GM19324 (cell line): ENCODE measurements around the gene TMEM134.
A peak's percentile ranks its signal among the peaks of the same experiment; 100 is the strongest.
"Not testable (repeated sequence)": the region's sequence is repeated elsewhere in the genome, so short reads cannot be mapped to it uniquely, and the experiment has no call there.

Experiments
- ATAC-seq: cut with Tn5 transposase; IDR thresholded peaks from one replicate; pipeline ENCODE4 v1.9.1; 2021; ENCODE audit warnings: mild to moderate bottlenecking, moderate library complexity; ENCODE audit not compliant: unreplicated experiment, low FRiP score

The TMEM134 gene

DNA sequence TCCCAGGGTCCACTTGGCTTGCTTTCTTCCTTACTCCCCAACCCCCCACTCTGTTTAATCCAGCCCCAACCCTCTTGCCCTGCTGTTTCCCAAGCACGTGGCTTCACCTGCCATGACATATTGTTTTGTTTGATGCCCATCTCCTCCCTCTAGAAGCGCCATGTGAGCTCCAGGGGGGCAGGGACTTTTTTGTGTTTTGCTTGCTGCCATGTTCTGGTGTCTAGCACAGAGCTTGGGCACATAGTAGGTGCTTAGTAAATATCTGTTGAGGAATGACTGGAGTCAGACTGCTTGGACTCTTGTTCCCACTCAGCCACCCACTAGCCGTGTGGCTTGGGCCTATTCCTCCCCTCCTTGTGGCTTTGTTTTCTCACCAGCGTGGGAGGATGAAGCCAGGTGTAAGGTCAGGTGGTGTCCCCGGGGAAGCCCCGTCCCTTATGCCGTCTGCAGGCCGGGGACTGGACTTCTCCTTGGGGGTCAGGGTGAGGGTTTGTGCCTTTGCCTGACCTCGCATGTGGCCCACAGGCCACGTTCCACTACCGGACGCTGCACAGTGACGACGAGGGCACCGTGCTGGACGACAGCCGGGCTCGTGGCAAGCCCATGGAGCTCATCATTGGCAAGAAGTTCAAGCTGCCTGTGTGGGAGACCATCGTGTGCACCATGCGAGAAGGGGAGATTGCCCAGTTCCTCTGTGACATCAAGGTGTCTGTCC is 17.6 kb upstream of the TMEM134 start:
- ATAC-seq: no peak

- ATAC-seq: not testable (repeated sequence)
Observed at GRCh38 chr11:67485873-67486361, 16.9 kb upstream of the TMEM134 start.

- ATAC-seq: no peak
Observed at GRCh38 chr11:67484847-67485311, 15.8 kb upstream of the TMEM134 start.

DNA sequence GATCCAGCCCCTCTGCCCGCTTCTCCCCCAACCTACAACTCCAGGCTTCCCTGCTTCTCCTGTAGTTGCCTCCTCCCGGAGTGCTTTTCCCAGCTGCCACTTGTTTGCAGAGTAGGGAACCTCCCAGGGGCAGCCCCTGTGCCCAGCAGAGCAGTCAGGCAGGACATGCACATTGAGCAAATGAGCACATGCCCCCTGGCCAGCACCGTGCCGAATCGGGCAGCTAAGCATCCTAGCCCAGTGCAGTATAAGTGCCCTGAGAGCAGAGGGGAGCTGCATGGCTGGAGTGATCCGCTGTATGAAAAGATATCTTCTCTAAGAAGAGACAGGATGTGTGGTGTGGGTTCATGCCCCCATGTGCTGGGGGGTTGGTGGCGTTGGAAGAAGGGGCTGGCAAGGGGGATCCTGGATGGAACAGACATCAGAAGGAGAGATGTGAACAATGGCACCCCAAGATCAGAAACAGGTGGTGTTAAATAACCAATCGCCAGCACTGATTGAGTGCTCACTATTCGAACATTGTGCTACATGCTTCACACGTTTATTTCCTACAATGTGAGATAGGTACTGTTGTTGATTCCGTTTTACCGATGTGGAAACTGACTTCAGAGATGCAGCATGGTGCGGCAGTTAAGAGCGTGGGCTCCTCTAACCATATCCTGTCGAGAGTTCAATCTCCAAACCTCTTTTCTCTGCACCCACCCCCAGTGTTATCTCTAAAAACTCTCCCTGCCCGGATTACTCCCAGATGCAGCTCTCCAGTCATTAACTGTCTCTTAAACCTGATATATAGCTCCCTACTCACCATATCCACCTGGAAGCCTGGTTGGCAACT is 15.0 kb upstream of the TMEM134 start:
- ATAC-seq: no peak

DNA sequence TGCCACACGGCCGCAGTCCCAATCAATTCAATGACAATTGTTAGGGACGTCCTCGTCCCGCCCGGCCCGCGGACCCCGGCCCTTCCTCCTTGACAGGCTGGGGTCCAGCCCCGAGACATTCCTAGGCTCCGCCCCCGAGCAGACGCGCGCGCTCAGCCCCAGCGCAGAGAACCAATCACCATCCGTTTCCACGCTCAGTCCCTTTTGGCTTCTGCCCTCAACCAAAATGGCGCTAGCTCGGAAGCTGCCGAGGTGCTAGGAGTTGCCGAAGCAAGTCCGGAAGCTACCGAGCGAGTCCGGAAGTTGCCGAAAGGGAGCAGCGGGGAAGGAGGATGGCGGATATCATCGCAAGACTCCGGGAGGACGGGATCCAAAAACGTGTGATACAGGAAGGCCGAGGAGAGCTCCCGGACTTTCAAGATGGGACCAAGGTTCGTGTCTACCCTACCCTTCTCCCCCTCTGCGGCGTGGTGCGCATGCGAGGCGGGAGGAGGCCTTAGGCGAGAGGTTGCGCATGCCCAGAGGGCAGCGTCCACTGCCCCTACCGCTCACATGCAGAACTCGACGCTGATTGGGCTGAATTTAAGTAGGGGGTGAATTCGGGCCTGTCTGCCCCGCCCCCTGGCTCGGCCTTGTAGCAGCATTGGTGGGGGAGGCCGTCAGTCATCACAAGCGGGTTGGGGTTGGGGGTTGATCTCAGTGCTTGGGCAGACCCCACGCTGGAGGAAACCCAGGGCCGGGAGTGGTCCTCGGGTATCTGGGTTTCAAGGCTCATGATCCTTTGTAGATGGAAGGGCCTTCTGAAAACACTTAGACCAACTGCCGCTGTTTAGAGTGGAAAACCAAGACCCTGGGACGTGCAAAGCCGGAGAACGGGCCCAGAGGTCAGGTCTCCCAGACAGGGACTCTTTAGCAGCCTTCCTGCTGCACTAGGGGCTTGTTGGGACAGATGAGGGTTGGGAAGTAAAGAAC is 14.1 kb upstream of the TMEM134 start, which contains the start of gene AIP:
Gene AIP (plus strand): TSS at position 200 of the 972 bp plus-strand sequence. CDS start 133 bp downstream, at position 333.
- ATAC-seq: peak; percentile 82

DNA sequence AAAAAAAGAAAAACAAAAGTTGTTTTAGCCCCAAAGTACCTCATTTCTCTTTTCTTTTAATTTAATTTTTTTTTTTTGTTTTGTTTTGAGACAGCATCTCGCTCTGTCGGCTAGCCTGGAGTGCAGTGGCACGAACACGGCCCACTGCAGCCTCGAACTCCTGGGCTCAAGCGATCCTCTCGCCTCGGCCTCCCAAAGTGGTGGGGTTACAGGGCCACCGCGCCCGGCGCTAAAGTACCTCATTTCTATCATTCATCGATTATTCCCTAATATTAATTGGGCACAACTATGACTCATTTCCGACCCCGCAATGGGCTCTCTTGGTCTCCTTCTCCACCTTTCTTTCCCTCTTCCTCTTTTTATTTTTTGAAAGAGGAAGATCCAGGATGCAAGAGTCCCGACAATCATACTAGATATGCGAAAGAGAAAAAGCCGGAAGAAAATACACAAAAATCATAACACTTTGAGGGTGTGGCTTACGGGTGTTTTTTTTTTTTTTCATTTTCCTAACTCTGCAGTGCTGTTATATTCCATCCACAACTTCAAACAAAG is 13.3 kb upstream of the TMEM134 start:
- ATAC-seq: no peak

DNA sequence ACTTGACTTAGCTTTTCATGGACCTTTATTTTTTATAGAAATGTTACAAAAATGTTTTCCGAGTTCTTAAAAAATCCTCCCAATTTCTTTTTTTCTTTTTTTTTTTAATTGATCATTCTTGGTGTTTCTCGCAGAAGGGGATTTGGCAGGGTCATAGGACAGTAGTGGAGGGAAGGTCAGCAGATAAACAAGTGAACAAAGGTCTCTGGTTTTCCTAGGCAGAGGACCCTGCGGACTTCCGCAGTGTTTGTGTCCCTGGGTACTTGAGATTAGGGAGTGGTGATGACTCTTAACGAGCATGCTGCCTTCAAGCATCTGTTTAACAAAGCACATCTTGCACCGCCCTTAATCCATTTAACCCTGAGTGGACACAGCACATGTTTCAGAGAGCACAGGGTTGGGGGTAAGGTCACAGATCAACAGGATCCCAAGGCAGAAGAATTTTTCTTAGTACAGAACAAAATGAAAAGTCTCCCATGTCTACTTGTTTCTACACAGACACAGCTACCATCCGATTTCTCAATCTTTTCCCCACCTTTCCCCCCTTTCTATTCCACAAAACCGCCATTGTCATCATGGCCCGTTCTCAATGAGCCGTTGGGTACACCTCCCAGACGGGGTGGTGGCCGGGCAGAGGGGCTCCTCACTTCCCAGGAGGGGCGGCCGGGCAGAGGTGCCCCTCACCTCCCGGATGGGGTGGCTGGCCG is 8.4 kb upstream of the TMEM134 start:
- ATAC-seq: not testable (repeated sequence)

DNA sequence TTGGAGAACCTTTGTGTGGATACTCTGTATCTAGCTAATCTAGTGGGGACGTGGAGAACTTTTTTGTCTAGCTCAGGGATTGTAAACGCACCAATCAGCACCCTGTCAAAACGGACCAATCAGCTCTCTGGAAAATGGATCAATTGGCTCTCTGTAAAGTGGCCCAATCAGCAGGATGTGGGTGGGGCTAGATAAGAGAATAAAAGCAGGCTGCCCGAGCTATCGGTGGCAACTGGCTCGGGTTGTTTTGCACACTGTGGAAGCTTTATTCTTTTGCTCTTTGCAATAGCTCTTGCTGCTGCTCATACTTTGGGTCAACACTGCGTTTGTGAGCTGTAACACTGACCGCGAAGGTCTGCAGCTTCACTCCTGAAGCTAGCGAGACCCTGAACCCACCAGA is 7.6 kb upstream of the TMEM134 start:
- ATAC-seq: not testable (repeated sequence)

DNA sequence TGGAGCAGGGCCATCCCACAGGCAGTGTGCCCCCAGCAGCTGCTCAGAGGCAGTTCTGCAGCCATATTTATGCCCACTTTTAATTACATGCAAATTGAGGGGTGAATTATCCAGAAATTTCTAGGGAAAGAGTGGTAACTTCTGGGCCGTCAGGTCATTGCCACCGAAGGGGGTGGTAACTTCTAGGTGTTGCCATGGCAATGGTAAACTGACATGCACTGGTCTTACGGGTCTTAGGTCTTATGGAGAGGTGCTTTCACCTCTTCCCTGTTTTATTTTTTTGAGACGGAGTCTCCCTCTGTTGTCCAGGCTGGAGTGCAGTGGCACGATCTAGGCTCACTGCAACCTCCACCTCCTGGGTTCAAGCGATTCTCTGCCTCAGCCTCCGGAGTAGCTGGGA is 3.8 kb upstream of the TMEM134 start:
- ATAC-seq: no peak

GRCh38 chr11:67470337-67471002 is 1.4 kb upstream of the TMEM134 start:
- no peak for ATAC-seq

DNA sequence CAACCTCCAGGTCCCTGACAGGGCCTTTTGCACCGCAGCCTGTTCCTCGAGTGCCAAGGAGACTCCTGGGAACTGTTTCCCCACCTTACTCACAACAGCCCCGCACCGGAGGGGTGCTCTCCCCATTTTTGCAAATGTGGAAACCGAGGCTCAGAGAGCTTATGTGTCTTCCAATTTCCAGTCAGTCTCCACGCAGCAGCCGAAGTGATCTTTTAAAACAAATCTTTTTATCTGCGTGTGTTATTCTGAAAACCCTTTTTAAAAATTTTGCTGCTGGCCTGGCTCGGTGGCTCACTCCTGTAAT is 409 bp upstream of the TMEM134 start:
- ATAC-seq: no peak

- no peak for ATAC-seq
Observed at GRCh38 chr11:67468456-67468758, 644 bp downstream of the TMEM134 start.

DNA sequence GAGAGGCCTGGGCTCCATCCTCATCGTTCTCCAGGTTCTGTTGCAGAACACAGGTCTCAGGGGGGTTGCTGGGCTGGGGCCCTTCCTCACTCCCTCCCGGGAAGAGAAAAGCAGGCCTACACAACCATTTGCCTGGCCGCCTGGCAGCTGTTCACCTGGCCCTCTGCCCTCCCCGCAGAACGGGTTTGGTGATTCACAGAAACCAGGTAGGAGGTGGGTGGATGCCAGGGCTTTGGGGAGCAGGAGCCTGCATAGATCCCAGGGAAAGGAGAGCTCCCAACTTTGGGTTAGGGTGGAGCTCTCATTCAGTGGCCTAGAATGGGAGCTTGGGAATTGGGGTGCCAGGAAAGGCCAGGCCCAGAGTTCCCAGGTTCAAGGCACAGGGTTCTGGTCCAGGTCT is 995 bp downstream of the TMEM134 start:
- no peak for ATAC-seq

GRCh38 chr11:67466962-67467771 is 1.9 kb downstream of the TMEM134 start:
- ATAC-seq: no peak

DNA sequence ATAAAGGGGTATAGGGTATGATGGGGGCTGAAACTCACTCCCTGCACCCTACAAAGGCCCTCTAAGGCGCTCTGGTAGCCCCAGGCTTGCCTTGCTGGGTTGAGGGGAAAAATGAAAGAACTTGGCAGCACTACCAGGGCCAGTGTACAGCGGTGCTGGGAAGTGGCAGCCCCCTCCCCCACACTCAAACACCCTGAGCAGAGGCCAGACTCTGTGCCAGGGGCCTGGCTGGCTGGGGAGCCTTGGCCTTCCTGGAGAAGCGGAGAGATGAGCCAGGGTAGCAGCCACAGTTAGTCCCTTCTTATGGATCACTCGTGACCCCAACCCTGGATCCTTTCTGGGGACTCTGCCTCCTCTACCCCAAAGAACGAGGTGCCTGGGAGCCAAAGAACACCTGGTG is 2.7 kb downstream of the TMEM134 start:
- no peak for ATAC-seq

DNA sequence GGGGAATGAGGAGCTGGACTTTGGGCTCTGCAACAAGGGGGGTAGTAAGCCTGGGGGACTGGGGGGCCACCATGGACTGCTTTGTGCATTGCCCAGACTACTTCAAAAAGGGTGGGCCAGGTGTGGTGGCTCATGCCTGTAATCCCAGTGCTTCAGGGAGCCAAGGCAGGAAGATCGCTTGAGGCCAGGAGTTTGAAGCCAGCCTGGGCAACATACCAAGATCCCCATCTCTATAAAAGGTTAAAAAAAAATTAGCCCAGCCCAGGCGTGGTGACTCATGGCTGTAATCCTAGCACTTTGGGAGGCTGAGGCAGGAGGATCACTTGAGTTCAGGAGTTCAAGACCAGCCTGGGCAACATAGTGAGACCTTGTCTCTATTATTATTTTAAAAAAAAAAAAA is 3.5 kb downstream of the TMEM134 start:
- ATAC-seq: not testable (repeated sequence)

GRCh38 chr11:67465189-67465510 is 3.9 kb downstream of the TMEM134 start:
- ATAC-seq: no peak

DNA sequence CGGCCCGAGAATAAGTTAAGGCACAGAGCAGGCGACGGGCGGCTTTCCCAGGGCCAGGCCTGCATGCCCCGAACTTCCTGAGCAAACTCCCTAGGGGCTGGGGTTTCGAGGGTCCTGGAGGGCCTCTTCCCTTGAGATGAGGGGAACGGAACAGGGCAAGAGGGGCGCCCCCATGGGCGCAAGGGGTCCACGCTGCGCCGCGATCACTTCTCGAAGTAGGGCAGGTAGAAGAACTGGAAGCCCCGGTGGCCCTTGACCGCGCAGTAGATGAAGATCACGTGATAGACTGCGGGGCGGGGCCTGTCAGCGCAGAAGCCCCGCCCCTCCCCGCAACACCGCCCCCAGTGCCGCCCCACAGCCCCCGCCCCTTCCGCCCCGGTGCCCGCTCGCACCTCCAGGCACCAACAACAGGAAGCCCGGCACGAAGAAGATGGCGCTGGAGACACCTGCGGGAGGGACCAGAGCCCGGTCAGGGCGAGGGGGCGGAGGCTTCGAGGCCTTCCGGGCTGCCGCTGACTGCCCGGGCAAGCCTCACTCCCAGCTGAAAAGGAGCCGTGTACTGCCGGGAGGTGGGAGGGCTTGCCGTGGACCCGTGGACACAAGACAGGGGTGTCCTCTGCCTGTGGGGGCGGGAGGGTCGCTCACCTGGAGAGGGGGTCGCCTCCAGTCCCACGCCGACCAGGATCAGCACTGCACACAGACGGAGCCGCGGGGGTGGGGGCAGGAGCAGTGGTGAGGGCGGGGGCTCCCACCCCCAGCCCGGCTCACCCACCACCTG is 4.5 kb downstream of the TMEM134 start:
- ATAC-seq: peak; percentile 49
